ENCODE measurements around the gene TMEM272.

Gene TMEM272

DNA sequence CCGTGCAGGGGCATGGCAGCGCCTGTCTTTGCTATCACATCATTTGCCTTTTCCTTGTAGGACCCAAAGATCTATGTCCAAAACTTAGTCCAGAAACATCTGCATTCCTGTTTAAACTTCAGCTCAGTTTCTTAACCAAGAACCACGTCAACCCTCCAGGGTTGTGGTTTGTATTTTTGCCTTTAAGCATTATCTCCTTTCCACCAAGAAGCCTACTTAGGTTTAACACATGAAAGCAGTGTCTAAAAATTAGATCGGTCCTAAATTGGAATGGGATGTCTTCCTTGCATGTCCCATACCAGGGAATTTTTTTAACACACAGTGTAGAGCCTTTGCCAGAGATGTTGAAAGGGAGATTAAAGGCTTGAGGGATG is 79.8 kb downstream of the TMEM272 start:
- no peaks in the 10 kb centered on the region for H3K9me3 ChIP-seq (ENCODE audit: control extremely low read depth in 1 of 5, control insufficient read depth in 4 of 5, insufficient read depth in 2 of 5, low read depth in 1 of 5, low read length in 4 of 5)
- POLR2A ChIA-PET, result interaction anchor here (1.6 kb wide), 1 partner anchor 35 kb away, joined by 3 read pairs; no protein-coding TSS in a partner anchor
- H3K36me3 ChIP-seq (ENCODE audit: control insufficient read depth in 4 of 4, insufficient read depth in 4 of 4, low read length in 3 of 4), result peaks cover 6 to 48% (median 25%) of the 10 kb centered on the region in 4 experiments
- H3K4me3 ChIP-seq (ENCODE audit: control insufficient read depth in 1 of 7, extremely low read depth in 1 of 7, insufficient read depth in 4 of 7, low read depth in 2 of 7, low read length in 6 of 7), result peak overlapping the region in 5 of 7 experiments; percentile 13 to 60 (median 46)
- H3K27ac ChIP-seq (ENCODE audit: insufficient read depth in 1 of 2, low read depth in 1 of 2, low read length in 2 of 2, poor library complexity in 1 of 2, severe bottlenecking in 2 of 2), result peak overlapping the region; percentile 41 to 62
- peak in 2 of 3 donors; percentile 5 to 28 for DNase-seq
- peaks cover 0 to 17% (median 15%) of the 10 kb centered on the region in 4 experiments for H3K4me1 ChIP-seq (ENCODE audit: control extremely low read depth in 1 of 4, control insufficient read depth in 4 of 4, insufficient read depth in 4 of 4, low read length in 3 of 4)
- 42% methylated on average over 2 of the region's 4 CpGs for WGBS (ENCODE audit: insufficient coverage)
- H3K27me3 ChIP-seq (replicated peaks in 2 of 5; ENCODE audit: control insufficient read depth in 4 of 5, insufficient read depth in 5 of 5, low read length in 4 of 5), result no peaks in the 10 kb centered on the region
- CTCF ChIA-PET, result interaction anchor here (1.1 to 5.3 kb wide), 4 partner anchors 16 to 314 kb away, joined by 3 to 29 read pairs (median 7); no protein-coding TSS in a partner anchor

GRCh38 chr13:51764184-51765141 is 80.5 kb downstream of the TMEM272 start:
- DNase-seq, result peak; percentile 18 to 82 (median 81)
- Histone ChIP-seq H3K36me3 (ENCODE audit: control insufficient read depth in 4 of 4, insufficient read depth in 4 of 4, low read length in 3 of 4) (peaks cover 8 to 55% (median 29%) of the 10 kb centered on the region in 4 experiments), H3K9me3 (ENCODE audit: control extremely low read depth in 1 of 5, control insufficient read depth in 4 of 5, insufficient read depth in 2 of 5, low read depth in 1 of 5, low read length in 4 of 5) (no peaks in the 10 kb centered on the region), H3K4me1 (ENCODE audit: control extremely low read depth in 1 of 4, control insufficient read depth in 4 of 4, insufficient read depth in 4 of 4, low read length in 3 of 4) (peaks cover 0 to 17% (median 15%) of the 10 kb centered on the region in 4 experiments), H3K27ac (ENCODE audit: insufficient read depth in 1 of 2, low read depth in 1 of 2, low read length in 2 of 2, poor library complexity in 1 of 2, severe bottlenecking in 2 of 2) (peak overlapping the region; percentile 41 to 45), H3K27me3 (replicated peaks in 2 of 5; ENCODE audit: control insufficient read depth in 4 of 5, insufficient read depth in 5 of 5, low read length in 4 of 5) (no peaks in the 10 kb centered on the region), H3K4me3 (ENCODE audit: control insufficient read depth in 1 of 7, extremely low read depth in 1 of 7, insufficient read depth in 4 of 7, low read depth in 2 of 7, low read length in 6 of 7) (peak overlapping the region in 5 of 7 experiments; percentile 13 to 60 (median 46))
- CTCF ChIA-PET, result interaction anchor here (0.7 to 5.3 kb wide), 10 partner anchors 17 to 336 kb away, joined by 3 to 29 read pairs (median 3); no protein-coding TSS in a partner anchor
- 27% methylated on average over 7 of the region's 12 CpGs for WGBS (ENCODE audit: insufficient coverage)
- POLR2A ChIA-PET, result interaction anchor here (0.8 to 1.6 kb wide), 2 partner anchors 36 to 179 kb away, joined by 3 read pairs; no protein-coding TSS in a partner anchor

- H3K4me3 ChIP-seq (ENCODE audit: control insufficient read depth in 1 of 7, extremely low read depth in 1 of 7, insufficient read depth in 4 of 7, low read depth in 2 of 7, low read length in 6 of 7), result no peak overlapping the region
- peaks cover 0 to 17% (median 15%) of the 10 kb centered on the region in 4 experiments for H3K4me1 ChIP-seq (ENCODE audit: control extremely low read depth in 1 of 4, control insufficient read depth in 4 of 4, insufficient read depth in 4 of 4, low read length in 3 of 4)
- no peak for DNase-seq
- 100% methylated on average over 1 of the region's 2 CpGs for WGBS (ENCODE audit: insufficient coverage)
- peaks cover 8 to 65% (median 37%) of the 10 kb centered on the region in 4 experiments for H3K36me3 ChIP-seq (ENCODE audit: control insufficient read depth in 4 of 4, insufficient read depth in 4 of 4, low read length in 3 of 4)
- ChIA-PET CTCF (interaction anchor here (0.7 to 5.3 kb wide), 8 partner anchors 10 to 335 kb away, joined by 3 to 29 read pairs (median 3); no protein-coding TSS in a partner anchor), POLR2A (interaction anchor here (1.6 kb wide), 1 partner anchor 37 kb away, joined by 3 read pairs; no protein-coding TSS in a partner anchor)
- H3K27ac ChIP-seq (ENCODE audit: insufficient read depth in 1 of 2, low read depth in 1 of 2, low read length in 2 of 2, poor library complexity in 1 of 2, severe bottlenecking in 2 of 2), result peak overlapping the region in 1 of 2 experiments; percentile 22
- H3K9me3 ChIP-seq (ENCODE audit: control extremely low read depth in 1 of 5, control insufficient read depth in 4 of 5, insufficient read depth in 2 of 5, low read depth in 1 of 5, low read length in 4 of 5), result no peaks in the 10 kb centered on the region
- H3K27me3 ChIP-seq (replicated peaks in 2 of 5; ENCODE audit: control insufficient read depth in 4 of 5, insufficient read depth in 5 of 5, low read length in 4 of 5), result no peaks in the 10 kb centered on the region
Observed at GRCh38 chr13:51763486-51763885, 81.5 kb downstream of the TMEM272 start.

All from common myeloid progenitor, CD34-positive (primary cell).